Suprapubic skin (tissue), 4 donors: Measurements from ENCODE around the gene C1S. TPM values are rescaled to one million over a fixed set of nuclear protein-coding genes. Genes with fewer than 3 reads are reported as not detected.
A peak's percentile ranks its signal among the peaks of the same experiment; 100 is the strongest.
"Not testable (repeated sequence)": the region's sequence is repeated elsewhere in the genome, so short reads cannot be mapped to it uniquely, and the experiment has no call there.

ENCODE experiments used
- DNase-seq, 2 donors: peaks; one replicate each; pipeline ENCODE4 v3.0.0-alpha.2; 2019; ENCODE audit warnings: low spot score in 2 of 2
- H3K27ac ChIP-seq: fragments of 200-600 bp; sonication (generic); one replicate; pipeline ENCODE4 v1.5.1; 2019
- H3K27me3 ChIP-seq: fragments of 200-600 bp; sonication (generic); one replicate; pipeline ENCODE4 v1.5.1; 2019
- H3K36me3 ChIP-seq: fragments of 200-600 bp; sonication (generic); one replicate; pipeline ENCODE4 v1.5.1; 2019
- H3K4me1 ChIP-seq: fragments of 200-600 bp; sonication (generic); one replicate; pipeline ENCODE4 v1.5.1; 2019
- H3K4me3 ChIP-seq: fragments of 200-600 bp; sonication (generic); one replicate; pipeline ENCODE4 v1.5.1; 2019; ENCODE audit warnings: mild to moderate bottlenecking
- H3K9me3 ChIP-seq: fragments of 200-600 bp; sonication (generic); one replicate; pipeline ENCODE4 v1.5.1; 2019
- EP300 ChIP-seq: sonication (generic); formaldehyde crosslinking; IDR thresholded peaks from one replicate; pipeline ENCODE4 v1.6.1; 2017; ENCODE audit warnings: antibody characterized with exemption
- POLR2A ChIP-seq, 2 donors: fragments of 450-650 bp; IDR thresholded peaks; one replicate each; pipeline ENCODE4 v1.6.1; 2017; ENCODE audit warnings: antibody characterized with exemption in 2 of 2, mild to moderate bottlenecking in 2 of 2, moderate library complexity in 2 of 2
- POLR2AphosphoS5 ChIP-seq, 3 donors: sonication (generic); formaldehyde crosslinking; IDR thresholded peaks; one replicate each; pipeline ENCODE4 v1.6.1; 2017; ENCODE audit warnings: antibody characterized with exemption in 3 of 3
- WGBS: methylation state at CpG from one replicate; pipeline ENCODE4 v1.1.5; 2018; 5-methylcytosine and 5-hydroxymethylcytosine counted together
- total RNA-seq, 4 donors: library from RNA; depleted of rRNA; stranded (reverse); fragments of >200 nt; gene quantifications; one replicate each; pipeline ENCODE4 v1.1.0, GENCODE V29; 2016
- TF ChIP-seq, protein P1 (sequence below), 2 donors: fragments of 200-600 bp in 1 of 2; fragments of 450-650 bp in 1 of 2; sonication (generic) in 1 of 2; IDR thresholded peaks; one replicate each; pipeline ENCODE4 v1.5.1; 2016 to 2019; ENCODE audit warnings: antibody characterized with exemption in 2 of 2, mild to moderate bottlenecking in 1 of 2, moderate library complexity in 1 of 2

C1S gene
- total RNA-seq, 4 donors from 2014 or later = 62.6 to 99.6 (median 65.6) TPM

DNA sequence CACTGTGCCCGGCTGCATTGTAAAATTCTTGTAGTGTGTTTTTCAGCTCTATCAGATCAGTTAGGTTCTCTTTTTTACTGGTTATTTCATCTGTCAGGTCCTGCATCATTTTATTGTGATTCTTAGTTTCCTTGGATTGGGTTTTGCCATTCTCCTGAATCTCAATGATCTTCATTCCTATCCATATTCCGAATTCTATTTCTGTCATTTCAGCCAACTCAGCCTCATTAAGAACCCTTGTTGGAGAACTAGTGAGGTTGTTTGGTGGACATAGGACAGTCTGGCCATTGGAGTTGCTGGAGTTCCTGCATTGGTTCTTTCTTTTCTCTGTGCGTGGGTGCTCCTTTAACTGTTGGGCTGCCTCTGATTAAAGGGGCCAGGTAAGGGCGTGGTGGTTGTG lies 5.6 kb upstream of the C1S start:
- H3K4me1 ChIP-seq = peaks cover 3% of the 10 kb centered on the region
- H3K36me3 ChIP-seq = no peaks in the 10 kb centered on the region
- TF ChIP-seq EP300 (no peak), POLR2AphosphoS5 (IDR thresholded peaks at IDR 0.05) (no peak), POLR2A (IDR thresholded peaks at IDR 0.05) (no peak)
- TF ChIP-seq, protein P1, sequence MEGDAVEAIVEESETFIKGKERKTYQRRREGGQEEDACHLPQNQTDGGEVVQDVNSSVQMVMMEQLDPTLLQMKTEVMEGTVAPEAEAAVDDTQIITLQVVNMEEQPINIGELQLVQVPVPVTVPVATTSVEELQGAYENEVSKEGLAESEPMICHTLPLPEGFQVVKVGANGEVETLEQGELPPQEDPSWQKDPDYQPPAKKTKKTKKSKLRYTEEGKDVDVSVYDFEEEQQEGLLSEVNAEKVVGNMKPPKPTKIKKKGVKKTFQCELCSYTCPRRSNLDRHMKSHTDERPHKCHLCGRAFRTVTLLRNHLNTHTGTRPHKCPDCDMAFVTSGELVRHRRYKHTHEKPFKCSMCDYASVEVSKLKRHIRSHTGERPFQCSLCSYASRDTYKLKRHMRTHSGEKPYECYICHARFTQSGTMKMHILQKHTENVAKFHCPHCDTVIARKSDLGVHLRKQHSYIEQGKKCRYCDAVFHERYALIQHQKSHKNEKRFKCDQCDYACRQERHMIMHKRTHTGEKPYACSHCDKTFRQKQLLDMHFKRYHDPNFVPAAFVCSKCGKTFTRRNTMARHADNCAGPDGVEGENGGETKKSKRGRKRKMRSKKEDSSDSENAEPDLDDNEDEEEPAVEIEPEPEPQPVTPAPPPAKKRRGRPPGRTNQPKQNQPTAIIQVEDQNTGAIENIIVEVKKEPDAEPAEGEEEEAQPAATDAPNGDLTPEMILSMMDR (IDR thresholded peaks at IDR 0.05) = no peak
- H3K27ac ChIP-seq = no peak overlapping the region
- H3K4me3 ChIP-seq = no peak overlapping the region
- H3K27me3 ChIP-seq = no peaks in the 10 kb centered on the region
- DNase-seq = no peak
- no peaks in the 10 kb centered on the region for H3K9me3 ChIP-seq
- 92% methylated on average over 4 of the region's 4 CpGs for WGBS

DNA sequence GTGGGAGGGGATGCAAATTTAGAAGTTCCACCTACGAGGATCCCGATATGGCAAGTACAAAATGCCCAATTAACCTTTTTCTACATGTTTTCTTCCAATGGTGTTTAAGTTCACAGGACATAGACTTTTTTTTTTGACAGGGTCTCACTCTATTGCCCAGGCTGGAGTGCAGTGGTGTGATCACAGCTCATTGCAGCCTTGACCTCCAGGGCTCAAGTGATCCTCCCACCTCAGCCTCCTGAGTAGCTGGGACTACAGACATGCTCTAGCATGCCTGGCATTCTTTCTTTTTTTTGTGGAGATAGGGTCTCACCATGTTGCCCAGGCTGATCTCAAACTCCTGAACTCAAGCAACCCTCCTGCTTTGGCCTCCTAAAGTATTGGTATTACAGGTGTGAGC lies 4.8 kb upstream of the C1S start:
- 100% methylated on average over 2 of the region's 2 CpGs for WGBS
- DNase-seq, H3K9me3 ChIP-seq, H3K27me3 ChIP-seq, H3K36me3 ChIP-seq, H3K4me3 ChIP-seq, H3K27ac ChIP-seq: not testable (repeated sequence)
- H3K4me1 ChIP-seq = peaks cover 10% of the 10 kb centered on the region

DNA sequence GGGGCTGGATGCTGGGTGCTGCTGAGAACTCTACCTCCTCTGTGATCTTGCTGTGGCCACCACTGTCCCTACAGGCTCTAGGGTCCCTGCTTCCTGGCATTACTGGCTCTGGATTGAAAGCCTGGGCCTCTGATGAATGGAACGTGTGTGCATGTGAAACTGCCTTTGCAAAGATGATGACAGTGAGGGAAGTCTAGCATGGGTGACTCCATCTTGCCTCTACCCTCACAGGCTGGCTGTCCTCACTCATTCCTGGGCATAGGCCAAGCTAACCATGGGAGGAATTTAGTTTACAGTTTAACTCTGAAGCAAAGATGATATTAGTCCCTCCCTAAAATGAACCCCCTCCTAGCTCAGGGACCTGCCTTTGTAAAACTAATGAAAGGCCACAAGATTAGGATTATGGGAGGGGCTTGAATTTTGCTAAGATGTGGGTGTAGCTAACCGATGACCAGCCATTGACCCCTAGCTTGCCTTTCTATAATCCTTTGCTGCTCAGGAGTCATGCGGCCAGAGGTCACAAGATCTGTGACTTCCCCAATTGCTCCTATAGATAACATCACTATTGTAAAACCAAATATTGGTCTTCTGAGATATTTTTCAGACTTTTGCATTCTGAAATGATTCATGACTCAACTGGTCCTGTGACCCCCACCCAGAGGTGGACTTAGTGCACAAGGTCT lies 2.2 kb upstream of the C1S start:
- TF ChIP-seq POLR2AphosphoS5 (IDR thresholded peaks at IDR 0.05) = no peak
- TF ChIP-seq EP300 = no peak
- TF ChIP-seq, protein P1 (IDR thresholded peaks at IDR 0.05) = no peak
- no peak for TF ChIP-seq POLR2A (IDR thresholded peaks at IDR 0.05)
- 90% methylated on average over 3 of the region's 3 CpGs for WGBS
- H3K27me3 ChIP-seq = no peaks in the 10 kb centered on the region
- no peaks in the 10 kb centered on the region for H3K36me3 ChIP-seq
- H3K27ac ChIP-seq = no peak overlapping the region
- H3K9me3 ChIP-seq = no peaks in the 10 kb centered on the region
- H3K4me3 ChIP-seq = no peak overlapping the region
- DNase-seq = no peak
- H3K4me1 ChIP-seq = peaks cover 13% of the 10 kb centered on the region

DNA sequence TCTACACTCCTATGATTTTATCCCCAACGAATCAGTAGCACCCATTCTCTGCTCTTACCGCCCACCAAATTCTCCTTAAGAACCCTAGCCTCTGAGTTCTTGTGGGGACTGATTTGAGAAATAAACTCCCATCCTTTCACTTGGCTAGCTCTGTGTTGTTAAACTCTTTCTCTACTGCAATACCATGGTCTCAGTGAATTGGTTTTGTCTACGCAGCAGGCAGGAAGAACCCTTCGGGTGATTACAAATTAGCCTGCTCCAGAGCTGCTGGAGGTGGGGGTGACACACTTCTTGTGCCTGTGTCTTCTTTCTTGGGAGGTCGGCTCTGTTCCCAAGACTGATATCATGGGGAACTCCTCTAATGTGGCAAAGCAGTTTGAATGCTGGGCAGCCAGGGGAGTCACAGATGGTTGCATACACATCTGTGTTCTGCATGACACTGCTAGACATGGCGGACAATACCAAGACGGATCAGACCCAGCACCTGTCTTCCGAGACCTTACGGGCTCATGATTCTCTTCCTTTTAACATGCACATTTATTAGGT lies 1.6 kb upstream of the C1S start:
- no peaks in the 10 kb centered on the region for H3K9me3 ChIP-seq
- no peak for DNase-seq
- 89% methylated on average over 9 of the region's 9 CpGs for WGBS
- H3K27me3 ChIP-seq = no peaks in the 10 kb centered on the region
- H3K36me3 ChIP-seq = no peaks in the 10 kb centered on the region
- TF ChIP-seq, protein P1 (IDR thresholded peaks at IDR 0.05) = no peak
- peaks cover 13% of the 10 kb centered on the region for H3K4me1 ChIP-seq
- no peak overlapping the region for H3K4me3 ChIP-seq
- H3K27ac ChIP-seq = no peak overlapping the region

DNA sequence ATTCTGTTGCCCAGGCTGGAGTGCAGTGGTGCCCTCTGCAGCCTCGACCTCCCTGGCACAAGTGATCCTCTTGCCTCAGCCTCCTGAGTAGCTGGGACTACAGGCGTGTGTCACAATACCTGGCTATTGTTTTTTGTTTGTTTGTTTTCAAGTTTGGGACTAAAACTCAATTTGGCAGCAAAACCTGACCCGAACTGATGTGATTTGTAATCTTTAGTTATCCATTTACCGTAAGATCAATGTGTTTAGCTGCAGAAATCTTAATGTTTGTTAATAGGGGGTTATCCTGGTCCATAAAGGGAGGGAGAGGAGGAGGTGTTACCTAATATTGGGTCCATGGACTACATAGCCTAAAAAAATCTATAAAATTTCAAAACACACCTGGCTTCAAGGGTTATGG lies 738 bp upstream of the C1S start:
- Histone ChIP-seq H3K27ac (peak overlapping the region; percentile 37), H3K4me3 (no peak overlapping the region)

GRCh38 chr12:7061138-7061537 lies 620 bp downstream of the C1S start:
- TF ChIP-seq POLR2A (IDR thresholded peaks at IDR 0.05) (no peak), POLR2AphosphoS5 (IDR thresholded peaks at IDR 0.05) (no peak), EP300 (no peak)
- TF ChIP-seq, protein P1 (IDR thresholded peaks at IDR 0.05) = no peak
- H3K27ac ChIP-seq = peak overlapping the region; percentile 82
- DNase-seq = no peak
- H3K9me3 ChIP-seq = no peaks in the 10 kb centered on the region
- H3K4me3 ChIP-seq = peak overlapping the region; percentile 42
- H3K4me1 ChIP-seq = peaks cover 22% of the 10 kb centered on the region
- H3K27me3 ChIP-seq = no peaks in the 10 kb centered on the region
- H3K36me3 ChIP-seq = no peaks in the 10 kb centered on the region
- WGBS = 52% methylated on average over 13 of the region's 13 CpGs

More for the DNA sequence above, 738 bp upstream of the C1S start:
- H3K36me3 ChIP-seq = no peaks in the 10 kb centered on the region
- no peaks in the 10 kb centered on the region for H3K9me3 ChIP-seq
- DNase-seq = no peak
- 90% methylated on average over 4 of the region's 4 CpGs for WGBS
- peaks cover 13% of the 10 kb centered on the region for H3K4me1 ChIP-seq
- H3K27me3 ChIP-seq = no peaks in the 10 kb centered on the region
- TF ChIP-seq POLR2AphosphoS5 (IDR thresholded peaks at IDR 0.05) (no peak), POLR2A (IDR thresholded peaks at IDR 0.05) (no peak)
